Activated CD4-positive, CD25-positive, alpha-beta regulatory T cell treated with anti-CD3 and anti-CD28 coated beads, Interleukin-2, amount 50 U/mL, for 24 hours (primary cell): Measurements from ENCODE around the gene RBM17.
"Not testable (repeated sequence)": the region's sequence is repeated elsewhere in the genome, so short reads cannot be mapped to it uniquely, and the experiment has no call there.

Experiments
- ATAC-seq, 2 donors: fragments of 150-1000 bp; cut with Tn5 transposase; one replicate each; pipeline ENCODE4 v1.10.0; 2021; ENCODE audit warnings: mild to moderate bottlenecking in 1 of 2, moderate library complexity in 1 of 2

RBM17 gene

DNA sequence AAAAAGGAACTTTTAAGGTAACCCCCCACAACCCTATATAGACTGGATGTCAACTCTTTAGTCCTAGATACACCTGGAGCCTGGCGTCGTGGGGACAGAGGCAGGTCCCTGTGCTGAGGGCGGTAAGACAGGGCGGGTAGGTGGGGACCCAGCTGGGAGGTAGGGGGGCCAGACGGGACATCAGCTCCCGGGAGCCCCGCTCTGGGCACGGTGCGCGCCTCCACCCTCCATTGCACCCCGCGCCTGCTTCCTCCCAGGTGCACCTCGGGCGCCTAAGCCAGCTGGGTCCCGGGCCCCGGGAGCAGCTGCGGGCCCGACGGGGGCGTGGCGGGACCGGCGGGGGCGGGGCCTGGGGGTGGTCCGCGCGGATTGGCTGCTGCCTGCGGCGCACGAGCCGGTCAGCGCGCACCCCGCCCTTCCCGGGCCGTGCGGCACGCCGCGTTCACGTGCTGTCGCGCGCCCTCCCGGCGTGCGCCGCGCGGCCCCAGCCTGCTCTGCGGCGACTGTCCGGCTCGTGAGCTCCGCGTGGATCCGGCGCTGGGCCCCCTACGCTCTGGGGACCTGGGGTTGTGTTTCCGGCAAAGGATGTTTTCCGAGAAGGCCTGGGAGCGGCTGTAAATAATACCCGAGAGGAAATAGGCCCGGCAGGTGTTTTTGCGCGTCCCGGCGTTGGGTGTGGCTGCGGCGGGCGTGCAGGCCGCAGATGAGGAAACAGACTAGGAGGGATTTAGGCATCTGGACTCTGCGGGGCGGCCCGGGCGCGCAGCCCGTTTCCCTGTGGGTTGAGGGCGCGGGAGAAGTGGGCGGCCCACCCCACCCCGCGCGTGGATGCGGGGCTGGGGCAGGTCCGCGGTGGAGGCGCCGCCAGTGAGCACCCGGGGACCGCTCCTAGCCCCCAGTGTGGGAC lies 74.8 kb downstream of the RBM17 start:
- ATAC-seq = peak; percentile 97 to 98

DNA sequence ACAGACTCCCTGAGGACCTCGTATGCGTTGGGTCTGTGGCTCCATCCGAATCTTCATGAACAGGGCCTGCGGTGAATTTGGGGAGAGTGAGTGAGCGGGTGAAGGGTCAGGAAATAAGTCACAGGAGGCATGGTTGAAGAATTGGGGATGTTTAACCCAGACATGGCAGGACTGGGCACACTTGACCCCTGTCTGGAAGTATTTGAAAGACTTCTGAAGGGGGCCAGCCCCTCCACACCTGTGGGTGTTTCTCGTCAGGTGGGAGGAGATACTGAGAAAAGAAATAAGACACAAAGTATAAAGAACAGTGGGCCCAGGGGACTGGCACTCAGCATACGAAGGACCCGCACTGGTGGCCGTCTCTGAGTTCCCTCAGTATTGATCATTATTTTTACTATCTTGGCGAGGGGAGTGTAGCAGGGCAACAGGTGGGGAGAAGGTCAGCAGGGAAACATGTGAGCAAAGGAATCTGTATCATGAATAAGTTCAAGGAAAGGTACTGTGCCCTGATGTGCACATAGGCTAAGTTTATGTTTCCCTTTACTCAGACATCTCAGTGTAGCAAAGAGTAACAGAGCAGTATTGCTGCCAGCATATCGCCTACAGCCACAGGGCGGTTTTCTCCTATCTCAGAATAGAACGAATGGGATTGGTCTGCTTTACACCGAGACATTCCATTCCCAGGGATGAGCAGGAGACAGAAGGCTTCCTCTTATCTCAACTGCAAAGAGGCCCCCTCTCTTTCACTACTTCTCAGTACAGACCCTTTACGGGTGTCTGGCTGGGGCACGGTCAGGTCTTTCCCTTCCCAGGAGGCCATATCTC lies 75.6 kb downstream of the RBM17 start:
- peak in 1 of 2 donors; percentile 14 for ATAC-seq

DNA sequence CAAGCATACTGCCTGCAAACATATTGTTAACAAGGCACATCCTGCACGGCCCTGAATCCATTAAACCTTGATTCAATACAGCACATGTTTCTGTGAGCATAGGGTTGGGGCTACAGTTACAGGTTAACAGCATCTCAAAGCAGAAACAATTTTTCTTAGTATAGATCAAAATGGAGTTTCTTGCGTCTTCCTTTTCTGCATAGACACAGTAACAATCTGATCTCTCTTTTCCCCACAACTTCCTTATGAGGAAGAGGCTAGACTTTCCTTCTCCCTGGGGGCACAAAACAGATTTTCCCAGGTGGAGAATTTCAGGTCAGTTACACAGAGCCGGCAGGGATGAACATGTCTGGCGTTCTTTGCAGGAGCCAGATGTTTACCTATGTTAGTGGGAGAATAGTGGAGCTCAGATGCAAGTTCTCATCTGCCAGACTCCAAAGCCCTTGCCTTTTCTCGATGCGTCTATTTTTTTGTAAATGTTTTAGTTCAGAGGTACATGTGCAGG lies 76.4 kb downstream of the RBM17 start:
- ATAC-seq = no peak

DNA sequence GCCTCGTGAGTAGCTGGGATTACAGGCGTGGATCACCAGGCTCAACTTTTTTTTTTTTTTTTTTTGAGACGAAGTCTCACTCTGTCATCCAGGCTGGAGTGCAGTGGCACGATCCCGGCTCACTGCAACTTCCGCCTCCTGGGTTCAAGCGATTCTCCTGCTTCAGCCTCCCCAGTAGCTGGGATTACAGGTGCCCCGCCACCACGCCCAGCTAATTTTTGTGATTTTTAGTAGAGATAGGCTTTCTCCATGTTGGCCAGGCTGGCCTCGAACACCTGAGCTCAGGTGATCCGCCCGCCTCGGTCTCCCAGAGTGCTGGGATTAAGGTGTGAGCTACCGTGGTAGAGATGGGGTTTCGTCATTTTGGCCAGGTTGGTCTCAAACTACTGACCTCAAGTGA lies 77.1 kb downstream of the RBM17 start:
- not testable (repeated sequence) for ATAC-seq
